Measurements from ENCODE around the gene NCKAP5L.

DNA sequence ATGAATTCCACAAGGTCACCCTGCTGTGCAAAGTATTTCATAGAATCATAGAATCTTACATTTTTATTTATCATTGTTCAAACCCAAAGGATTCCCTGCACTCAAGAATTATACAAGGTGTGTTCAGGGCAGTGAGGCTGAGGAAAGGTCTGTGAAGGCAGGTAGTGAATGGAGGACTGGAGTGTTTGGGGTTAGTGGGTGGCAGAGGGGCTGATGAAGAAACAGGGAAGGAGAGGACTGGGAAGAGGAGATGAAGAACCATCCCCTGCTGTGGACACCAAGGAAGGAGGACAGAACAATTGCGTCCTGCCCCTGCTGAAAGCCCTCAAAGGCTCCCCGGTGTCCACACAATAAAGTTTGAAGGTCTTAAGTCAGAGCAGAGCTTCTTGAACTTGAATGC, 25.5 kb upstream of the NCKAP5L start:
- TF ChIP-seq, protein P1, sequence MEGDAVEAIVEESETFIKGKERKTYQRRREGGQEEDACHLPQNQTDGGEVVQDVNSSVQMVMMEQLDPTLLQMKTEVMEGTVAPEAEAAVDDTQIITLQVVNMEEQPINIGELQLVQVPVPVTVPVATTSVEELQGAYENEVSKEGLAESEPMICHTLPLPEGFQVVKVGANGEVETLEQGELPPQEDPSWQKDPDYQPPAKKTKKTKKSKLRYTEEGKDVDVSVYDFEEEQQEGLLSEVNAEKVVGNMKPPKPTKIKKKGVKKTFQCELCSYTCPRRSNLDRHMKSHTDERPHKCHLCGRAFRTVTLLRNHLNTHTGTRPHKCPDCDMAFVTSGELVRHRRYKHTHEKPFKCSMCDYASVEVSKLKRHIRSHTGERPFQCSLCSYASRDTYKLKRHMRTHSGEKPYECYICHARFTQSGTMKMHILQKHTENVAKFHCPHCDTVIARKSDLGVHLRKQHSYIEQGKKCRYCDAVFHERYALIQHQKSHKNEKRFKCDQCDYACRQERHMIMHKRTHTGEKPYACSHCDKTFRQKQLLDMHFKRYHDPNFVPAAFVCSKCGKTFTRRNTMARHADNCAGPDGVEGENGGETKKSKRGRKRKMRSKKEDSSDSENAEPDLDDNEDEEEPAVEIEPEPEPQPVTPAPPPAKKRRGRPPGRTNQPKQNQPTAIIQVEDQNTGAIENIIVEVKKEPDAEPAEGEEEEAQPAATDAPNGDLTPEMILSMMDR (IDR thresholded peaks at IDR 0.05; ENCODE audit: insufficient read depth, low read length, poor library complexity, severe bottlenecking) = no peak
- TF ChIP-seq EZH2phosphoT487 (conservative IDR thresholded peaks at IDR 0.05; ENCODE audit: low read length) = no peak

Data from SU-DHL-6 (cell line).